Spinal cord (tissue), 10 donors: Measurements from ENCODE around the gene STEAP3. TPM values are rescaled to one million over a fixed set of nuclear protein-coding genes. Genes with fewer than 3 reads are reported as not detected.

Source experiments
- DNase-seq, 6 donors: peaks; one replicate each; pipeline versions ENCODE4 v3.0.0 to v3.0.0-alpha.2; 2013 to 2015; ENCODE audit warnings: low spot score in 6 of 6, low read depth in 4 of 6
- H3K27ac ChIP-seq: one replicate; pipeline ENCODE4 v1.5.1; 2013; ENCODE audit warnings: low read depth, low read length, control low read depth
- H3K27me3 ChIP-seq: one replicate; pipeline ENCODE4 v1.6.1; 2013; ENCODE audit warnings: low read length; ENCODE audit not compliant: control insufficient read depth, insufficient read depth
- H3K36me3 ChIP-seq: one replicate; pipeline ENCODE4 v1.6.1; 2013; ENCODE audit warnings: low read length; ENCODE audit not compliant: control insufficient read depth, insufficient read depth
- H3K4me1 ChIP-seq: one replicate; pipeline ENCODE4 v1.6.1; 2013; ENCODE audit warnings: low read length; ENCODE audit not compliant: control insufficient read depth, insufficient read depth
- H3K4me3 ChIP-seq: one replicate; pipeline ENCODE4 v1.5.1; 2013; ENCODE audit warnings: low read depth, low read length, control low read depth
- H3K9me3 ChIP-seq: one replicate; pipeline ENCODE4 v1.6.1; 2013; ENCODE audit warnings: low read length; ENCODE audit not compliant: control insufficient read depth, insufficient read depth
- WGBS: methylation state at CpG from one replicate; pipeline ENCODE4 v1.1.5; 2013; ENCODE audit warnings: missing lambda C conversion rate; ENCODE audit not compliant: insufficient coverage; 5-methylcytosine and 5-hydroxymethylcytosine counted together
- polyA plus RNA-seq, 2 donors: library from polyadenylated mRNA; unstranded; fragments of 120-200 nt; gene quantifications; one replicate each; pipeline ENCODE4 v1.2.1, GENCODE V29; 2013; ENCODE audit not compliant: insufficient read length in 2 of 2
- total RNA-seq, 2 donors: library from RNA; depleted of rRNA in 1 of 2; stranded (reverse); fragments of 120-200 nt in 1 of 2; fragments of >200 nt in 1 of 2; gene quantifications; one replicate each; pipeline versions ENCODE4 v1.2.3 to v1.2.4, GENCODE V29; 2013 to 2014
- donor health status: healthy.

STEAP3 gene
- total and polyA plus RNA-seq, 4 donors: 0.94 to 7.0 (median 3.1) TPM

DNA sequence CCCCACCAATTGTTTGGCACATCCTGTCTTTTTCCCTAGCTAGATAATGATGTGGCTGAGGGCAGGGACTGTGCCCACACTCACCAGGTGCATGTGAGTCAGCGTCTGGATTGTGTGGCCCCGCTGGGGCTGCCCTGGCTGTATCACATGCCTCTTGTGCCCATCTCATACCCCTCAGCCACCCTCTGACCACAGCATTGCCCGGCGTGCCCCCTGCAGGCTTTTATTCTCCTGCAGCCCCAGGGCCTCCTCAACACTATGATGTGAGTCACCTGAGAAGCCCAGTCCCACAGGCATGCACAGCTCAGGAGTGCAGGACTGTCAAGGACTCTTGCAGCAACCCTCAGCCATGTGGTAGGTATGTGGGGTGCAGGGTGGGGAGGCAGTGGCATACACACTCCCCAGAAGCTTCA lies 14.8 kb upstream of the STEAP3 start:
- H3K36me3 ChIP-seq: no peaks in the 10 kb centered on the region
- 60% methylated on average over 3 of the region's 4 CpGs for WGBS

DNA sequence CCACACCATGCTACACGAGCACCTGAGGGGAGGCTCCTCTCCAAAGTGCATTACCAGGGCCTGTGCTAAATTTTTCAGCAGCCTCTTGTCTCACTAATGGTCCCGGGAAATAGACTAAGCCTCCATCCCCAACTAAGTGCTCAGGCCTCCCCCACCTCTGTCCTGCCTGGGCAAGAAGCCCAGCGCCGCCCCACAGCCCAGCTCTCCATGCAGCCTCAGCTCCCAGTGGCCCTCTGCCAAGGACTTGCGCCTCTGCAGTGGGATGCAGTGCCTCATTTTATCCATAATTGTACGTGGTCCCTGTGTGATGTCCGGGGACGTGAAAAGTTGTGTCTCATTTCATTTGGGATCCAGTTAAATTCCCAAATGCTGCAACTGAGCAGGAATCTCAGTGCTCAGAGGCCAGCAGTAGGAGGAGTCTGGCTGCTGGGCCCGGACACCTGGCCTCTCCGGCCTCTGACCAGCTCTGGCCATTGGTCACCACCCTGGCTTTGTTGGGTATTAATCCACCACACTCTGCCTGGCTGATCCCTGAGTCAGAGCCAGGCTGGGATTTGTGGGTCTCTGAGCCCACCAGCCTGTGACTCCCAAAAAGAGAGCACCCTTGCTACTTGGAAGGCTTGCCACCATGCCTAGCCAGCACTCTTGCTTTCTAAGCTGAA lies 11.4 kb upstream of the STEAP3 start:
- peak in 2 of 6 donors; percentile 40 to 52 for DNase-seq
- H3K4me1 ChIP-seq: peaks cover 6% of the 10 kb centered on the region
- no peaks in the 10 kb centered on the region for H3K9me3 ChIP-seq
- WGBS: 73% methylated on average over 10 of the region's 10 CpGs
- H3K4me3 ChIP-seq: no peak overlapping the region
- H3K36me3 ChIP-seq: no peaks in the 10 kb centered on the region
- H3K27ac ChIP-seq: no peak overlapping the region
- no peaks in the 10 kb centered on the region for H3K27me3 ChIP-seq

More for the DNA sequence above, 14.8 kb upstream of the STEAP3 start:
- H3K27ac ChIP-seq: no peak overlapping the region
- H3K4me3 ChIP-seq: no peak overlapping the region
- no peaks in the 10 kb centered on the region for H3K9me3 ChIP-seq
- no peaks in the 10 kb centered on the region for H3K27me3 ChIP-seq
- H3K4me1 ChIP-seq: peaks cover 6% of the 10 kb centered on the region
- DNase-seq: no peak

DNA sequence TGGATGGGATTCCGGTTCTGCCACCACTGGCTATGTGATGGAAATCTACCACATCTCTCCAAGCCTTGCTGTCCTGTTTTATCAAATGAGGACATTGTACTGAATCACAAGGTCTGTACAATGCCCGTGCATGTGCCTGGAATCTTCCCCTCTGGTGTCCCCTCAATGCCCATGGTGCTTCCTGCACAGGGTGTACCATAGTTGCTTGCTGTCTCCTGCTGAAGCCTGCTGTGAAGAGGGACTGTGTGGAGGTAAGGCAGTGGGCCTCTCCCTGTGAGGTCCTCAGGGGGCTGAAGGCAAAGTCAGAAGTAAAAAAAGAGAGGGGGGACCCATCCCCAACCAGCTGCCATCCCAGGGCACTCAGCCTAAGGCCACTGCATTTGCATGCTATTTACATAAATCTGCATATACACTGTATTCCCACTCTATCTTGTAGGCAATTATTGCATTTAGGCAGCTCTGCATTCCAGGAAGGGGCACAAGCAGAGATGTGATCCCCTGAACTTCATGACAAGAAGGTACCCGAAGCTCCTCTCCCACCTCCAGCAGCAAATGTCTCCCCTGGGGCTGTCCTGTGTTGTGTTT lies 9.1 kb upstream of the STEAP3 start:
- WGBS: 50% methylated on average over 3 of the region's 3 CpGs

DNA sequence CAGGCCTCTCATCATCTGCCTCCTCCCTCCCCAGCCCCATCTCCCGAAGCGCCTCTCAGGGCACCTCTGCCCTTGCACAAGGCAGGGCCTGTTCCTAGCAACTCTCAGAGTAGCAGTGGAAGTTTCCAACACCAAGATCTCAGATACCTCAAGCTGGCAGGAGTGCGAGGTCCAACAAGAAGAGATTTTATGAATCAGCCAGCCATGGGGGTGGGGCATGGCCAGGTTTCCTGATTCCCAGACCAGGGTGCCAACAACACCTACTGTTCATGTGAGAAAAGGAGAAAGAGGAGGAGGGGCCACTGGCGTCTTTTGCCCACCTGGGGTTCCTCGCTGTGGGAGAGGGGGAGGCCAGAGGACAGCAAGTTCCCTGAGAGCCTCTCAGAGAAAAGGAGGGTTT lies 6.6 kb upstream of the STEAP3 start:
- Histone ChIP-seq H3K36me3 (no peaks in the 10 kb centered on the region), H3K9me3 (no peaks in the 10 kb centered on the region), H3K27ac (no peak overlapping the region), H3K4me3 (no peak overlapping the region), H3K4me1 (peaks cover 4% of the 10 kb centered on the region), H3K27me3 (no peaks in the 10 kb centered on the region)
- 98% methylated on average over 5 of the region's 5 CpGs for WGBS
- DNase-seq: no peak

More for the DNA sequence above, 9.1 kb upstream of the STEAP3 start:
- no peaks in the 10 kb centered on the region for H3K9me3 ChIP-seq
- DNase-seq: no peak
- H3K27ac ChIP-seq: no peak overlapping the region
- H3K4me1 ChIP-seq: peaks cover 6% of the 10 kb centered on the region
- no peak overlapping the region for H3K4me3 ChIP-seq
- H3K36me3 ChIP-seq: no peaks in the 10 kb centered on the region
- H3K27me3 ChIP-seq: no peaks in the 10 kb centered on the region

DNA sequence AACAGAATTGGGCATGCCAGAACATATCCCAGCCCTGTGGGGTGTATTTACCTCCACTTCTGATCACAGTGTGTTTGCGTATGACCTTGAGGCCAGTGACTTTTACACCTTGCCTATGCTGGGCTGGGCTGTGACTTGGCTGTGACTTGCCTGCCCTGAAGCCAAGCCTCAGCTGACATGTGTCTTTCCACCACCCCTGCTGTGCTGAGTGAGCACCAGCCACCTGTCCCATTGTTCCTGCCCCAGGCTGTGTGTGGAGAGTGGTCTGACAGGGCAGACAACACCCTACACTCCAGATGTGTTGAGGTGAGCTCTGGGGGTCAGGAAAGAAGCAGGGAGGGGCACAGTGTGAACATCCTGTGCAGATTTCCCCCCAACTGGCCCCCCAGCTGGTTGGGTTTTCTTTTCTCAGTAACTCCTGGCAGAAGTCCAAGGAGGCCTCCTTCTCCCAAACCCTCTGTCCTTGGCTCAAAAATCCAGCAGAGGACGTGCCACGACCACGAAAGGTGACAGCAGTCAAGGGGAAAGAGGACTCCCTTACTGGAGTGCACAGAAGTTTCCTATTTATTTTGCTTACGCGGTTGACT lies 5.1 kb upstream of the STEAP3 start:
- H3K27ac ChIP-seq: no peak overlapping the region
- H3K4me1 ChIP-seq: no peaks in the 10 kb centered on the region
- H3K36me3 ChIP-seq: no peaks in the 10 kb centered on the region
- H3K27me3 ChIP-seq: no peaks in the 10 kb centered on the region
- no peak overlapping the region for H3K4me3 ChIP-seq
- H3K9me3 ChIP-seq: no peaks in the 10 kb centered on the region
- DNase-seq: peak in 2 of 6 donors; percentile 44 to 64
- WGBS: 63% methylated on average over 1 of the region's 6 CpGs

DNA sequence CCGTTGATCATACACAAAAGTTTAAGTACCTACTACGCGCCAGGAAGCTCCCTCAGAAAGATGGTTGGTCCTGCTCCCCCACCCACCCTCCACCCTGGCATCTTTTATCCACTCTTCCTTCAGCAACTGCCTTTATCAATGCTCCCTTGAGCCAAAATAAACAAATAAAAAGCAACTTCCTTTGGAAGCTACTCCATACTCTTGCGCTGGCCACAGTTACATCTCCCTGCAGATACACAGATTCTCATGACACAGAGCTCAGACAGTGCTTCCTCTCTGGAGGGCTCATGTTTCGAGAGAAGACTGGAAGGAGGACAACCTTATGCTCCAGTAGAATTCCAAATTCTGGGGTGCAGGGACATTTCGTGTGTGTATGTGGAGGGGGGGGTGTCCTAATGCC lies 3.8 kb upstream of the STEAP3 start:
- H3K27ac ChIP-seq: no peak overlapping the region
- no peak for DNase-seq
- no peaks in the 10 kb centered on the region for H3K36me3 ChIP-seq
- WGBS: 67% methylated on average over 4 of the region's 6 CpGs
- peaks cover 9% of the 10 kb centered on the region for H3K4me1 ChIP-seq
- peaks cover 11% of the 10 kb centered on the region for H3K27me3 ChIP-seq
- no peaks in the 10 kb centered on the region for H3K9me3 ChIP-seq
- H3K4me3 ChIP-seq: no peak overlapping the region

DNA sequence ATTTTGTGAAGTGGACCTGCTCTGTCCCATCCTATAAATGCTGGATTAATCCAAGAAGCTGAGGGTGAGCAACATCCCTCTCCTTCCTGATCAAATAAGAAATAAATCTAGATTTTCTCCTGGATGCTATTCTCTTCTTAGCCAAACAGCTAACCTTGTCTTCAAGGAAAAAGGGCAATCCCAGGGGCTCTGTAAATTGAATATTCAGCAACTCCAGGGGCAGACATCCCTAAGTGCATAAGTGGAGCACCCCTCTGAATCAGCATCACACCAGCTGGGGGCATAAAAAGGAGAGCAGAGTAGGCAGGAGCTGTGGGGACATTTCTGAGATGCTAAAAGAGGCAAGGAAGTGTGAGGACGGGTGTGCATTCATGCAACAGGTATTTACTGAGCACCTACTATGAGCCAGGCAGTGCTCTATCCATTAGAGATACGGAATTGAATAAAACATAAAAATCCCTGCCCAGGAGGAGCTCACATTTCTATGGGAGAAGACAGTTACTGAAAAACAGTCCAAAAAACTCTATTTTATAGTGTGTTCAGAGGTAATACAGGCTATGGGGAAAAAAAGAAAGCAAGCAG lies 2.8 kb upstream of the STEAP3 start:
- H3K27me3 ChIP-seq: peaks cover 17% of the 10 kb centered on the region
- no peak overlapping the region for H3K4me3 ChIP-seq
- no peak overlapping the region for H3K27ac ChIP-seq
- no peaks in the 10 kb centered on the region for H3K36me3 ChIP-seq
- peaks cover 9% of the 10 kb centered on the region for H3K4me1 ChIP-seq
- H3K9me3 ChIP-seq: no peaks in the 10 kb centered on the region
- WGBS: no CpG with 5 or more reads among the region's 2 CpGs
- no peak for DNase-seq

DNA sequence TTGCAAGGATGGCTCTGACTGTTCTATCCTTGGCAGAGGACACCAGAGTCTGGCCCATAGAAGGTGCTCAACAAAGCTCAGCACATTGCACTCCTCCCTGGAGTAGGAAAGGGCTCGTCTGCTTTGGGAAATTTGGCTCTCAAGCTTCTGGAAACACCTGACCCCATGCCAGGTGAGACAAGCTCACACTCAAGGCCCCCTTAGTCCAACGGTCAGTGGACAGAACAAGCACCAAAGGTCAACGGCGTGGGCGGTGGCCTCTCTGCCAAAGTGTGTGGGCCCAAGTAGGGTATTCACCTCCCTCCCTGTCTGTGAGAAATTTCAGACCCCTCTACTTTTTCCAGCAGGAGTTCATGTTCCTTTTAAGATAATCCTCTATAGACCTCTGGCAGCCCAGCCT lies 2.0 kb upstream of the STEAP3 start:
- WGBS: 67% methylated on average over 5 of the region's 5 CpGs
- Histone ChIP-seq H3K27me3 (peaks cover 17% of the 10 kb centered on the region), H3K9me3 (no peaks in the 10 kb centered on the region), H3K36me3 (no peaks in the 10 kb centered on the region), H3K4me1 (peaks cover 9% of the 10 kb centered on the region), H3K4me3 (no peak overlapping the region), H3K27ac (no peak overlapping the region)
- no peak for DNase-seq

DNA sequence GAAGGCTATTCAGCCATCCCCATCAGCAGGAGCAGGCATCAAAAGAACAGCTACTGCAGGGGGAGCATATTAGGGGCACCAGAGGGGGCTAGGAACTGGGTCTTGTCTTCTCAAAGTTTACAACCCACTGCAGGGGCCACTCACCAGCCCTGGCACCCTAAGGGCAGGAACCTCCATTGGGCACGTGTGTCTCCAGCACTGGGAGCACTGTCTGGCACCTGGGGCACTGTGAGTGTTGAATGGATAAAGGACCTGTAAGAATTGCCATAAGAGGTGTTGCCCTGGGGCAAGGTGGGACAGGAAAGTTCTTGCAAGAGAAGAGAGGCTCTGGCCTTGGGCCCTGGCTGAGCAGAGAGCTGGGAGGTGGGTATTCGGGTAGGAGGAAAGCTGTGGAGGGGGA lies 1.4 kb upstream of the STEAP3 start:
- Histone ChIP-seq H3K9me3 (no peaks in the 10 kb centered on the region), H3K36me3 (no peaks in the 10 kb centered on the region), H3K27ac (no peak overlapping the region), H3K4me1 (peaks cover 9% of the 10 kb centered on the region), H3K4me3 (no peak overlapping the region), H3K27me3 (peaks cover 17% of the 10 kb centered on the region)
- 71% methylated on average over 1 of the region's 2 CpGs for WGBS
- DNase-seq: no peak
